Erythroblast (primary cell): ENCODE measurements around the gene BCO2.
"Not testable (repeated sequence)": the region's sequence is repeated elsewhere in the genome, so short reads cannot be mapped to it uniquely, and the experiment has no call there.

Experiments
- DNase-seq, 2 experiments: peaks; one replicate each; lab custom pipeline; 2025; lab: John Stamatoyannopoulos, UW
- GATA1 ChIP-seq: IDR thresholded peaks from 2 replicates; pipeline ENCODE4 v1.6.1; 2011; ENCODE audit warnings: low read depth, mild to moderate bottlenecking, control low read depth, low read length, moderate library complexity
- POLR2A ChIP-seq: IDR thresholded peaks from 2 replicates; pipeline ENCODE4 v1.6.1; 2011; ENCODE audit warnings: mild to moderate bottlenecking, low read length

BCO2 gene

DNA sequence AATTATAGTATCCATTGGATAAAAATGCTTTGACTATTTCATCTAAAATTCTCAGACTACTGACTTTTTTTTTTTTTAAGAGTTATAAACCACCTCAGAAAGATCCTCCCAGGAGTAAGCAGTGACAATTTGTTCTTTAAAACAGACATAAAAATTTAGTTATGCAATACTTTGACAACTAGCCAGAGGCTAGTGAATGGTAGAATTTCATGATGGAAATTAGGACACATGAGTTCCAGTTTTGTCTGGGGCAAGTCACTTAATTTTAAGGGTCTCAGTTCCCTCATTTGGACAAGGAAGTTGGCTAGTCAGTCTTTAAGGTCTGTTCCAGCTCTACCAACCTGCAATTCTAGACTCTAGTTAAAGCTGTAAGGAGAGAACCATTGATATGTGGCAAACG lies 14.3 kb upstream of the BCO2 start:
- no peak for DNase-seq
- TF ChIP-seq GATA1, result no peak
- TF ChIP-seq POLR2A, result no peak

- not testable (repeated sequence) for DNase-seq
Measured at GRCh38 chr11:112162200-112162599, 13.1 kb upstream of the BCO2 start.

GRCh38 chr11:112162761-112163546 lies 12.4 kb upstream of the BCO2 start:
- TF ChIP-seq GATA1, result no peak
- TF ChIP-seq POLR2A, result no peak
- DNase-seq, result no peak

DNA sequence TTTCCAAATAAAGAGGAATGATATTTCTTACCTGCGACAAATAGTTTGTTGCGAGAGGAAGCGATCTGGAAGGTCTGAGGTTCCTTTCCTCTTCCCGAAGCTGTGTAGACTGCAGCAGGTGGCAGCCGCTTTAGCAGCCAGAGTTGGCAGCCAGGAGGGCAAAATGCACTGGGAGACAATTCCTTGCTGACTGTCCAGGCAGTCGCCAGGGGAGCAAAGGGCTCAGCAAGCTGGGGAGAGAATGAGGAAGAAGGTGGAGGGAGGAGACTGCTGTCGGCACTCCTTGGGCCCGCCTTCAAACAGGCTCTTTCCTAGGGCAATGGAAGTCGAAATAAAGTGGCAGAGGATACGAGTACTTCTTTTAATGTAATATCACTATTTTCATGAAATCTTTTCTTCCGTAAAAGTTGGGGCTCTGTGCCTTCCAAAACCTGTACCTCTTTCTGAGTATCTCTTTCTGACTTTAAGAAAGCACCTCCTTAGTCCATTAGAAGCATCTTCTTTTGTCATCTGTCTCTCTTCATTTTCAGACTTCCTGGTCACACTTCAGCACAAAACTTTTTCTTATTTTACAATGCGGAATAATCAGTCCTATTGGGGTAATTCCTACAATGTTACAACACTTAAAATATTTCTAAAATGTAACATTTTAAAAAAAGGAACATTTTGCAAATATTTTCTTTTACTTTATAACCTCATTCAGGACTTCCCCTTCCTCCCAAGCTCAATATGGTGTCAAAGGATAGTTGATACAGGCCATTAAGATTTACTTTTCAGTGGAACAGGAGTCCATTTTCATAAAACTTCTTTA lies 11.2 kb upstream of the BCO2 start, which contains the start of gene IL18:
Gene IL18, minus strand, starts transcription at position 220 of the 811 bp plus-strand sequence. CDS start 9,041 bp downstream, outside the sequence.
- peak; percentile 8 to 28 for DNase-seq

DNA sequence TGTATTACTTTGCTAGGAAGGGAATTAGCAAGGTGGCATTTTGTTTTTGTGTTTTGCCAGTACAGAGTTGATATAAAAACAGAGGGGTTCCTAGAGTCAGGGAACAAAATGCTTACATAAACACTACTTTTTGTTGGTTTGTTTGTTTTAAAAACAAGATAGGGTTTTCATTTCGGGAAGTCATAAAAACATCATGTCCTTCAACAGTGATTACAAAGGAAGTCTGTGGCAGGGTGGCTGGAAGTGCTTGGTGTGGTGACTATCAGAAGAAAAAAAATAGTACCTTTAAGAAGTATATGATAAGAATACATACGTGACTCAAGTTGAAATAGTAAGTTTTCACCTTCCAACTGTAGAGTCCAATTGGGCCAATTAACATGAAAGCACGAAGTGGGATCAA lies 10.3 kb upstream of the BCO2 start:
- no peak for TF ChIP-seq POLR2A
- TF ChIP-seq GATA1, result no peak
- no peak for DNase-seq

More for the DNA sequence above, 11.2 kb upstream of the BCO2 start, which contains the start of gene IL18:
- TF ChIP-seq GATA1 (no peak), POLR2A (peak; percentile 66)

GRCh38 chr11:112166562-112166961 lies 8.8 kb upstream of the BCO2 start:
- no peak for DNase-seq
- TF ChIP-seq POLR2A, result no peak
- no peak for TF ChIP-seq GATA1

DNA sequence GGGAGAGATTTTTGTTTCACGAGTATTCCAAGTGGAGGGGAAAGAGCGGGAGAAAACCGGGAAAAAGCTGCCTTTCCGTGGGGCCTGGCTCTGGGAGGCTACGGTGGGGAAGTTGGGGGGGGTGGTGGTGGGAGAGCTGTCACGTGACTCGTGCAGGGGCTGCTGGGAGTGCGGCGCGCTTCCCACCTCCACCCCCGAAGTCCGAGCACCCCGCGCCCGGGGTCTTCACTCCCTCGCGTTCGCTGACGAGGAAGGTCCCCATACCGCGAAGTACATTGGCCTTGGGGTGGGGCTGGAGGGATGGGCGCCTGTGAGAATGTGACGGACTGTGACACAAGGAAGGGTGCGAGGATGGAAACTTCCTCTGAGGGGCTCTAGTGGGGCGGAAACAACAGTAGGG lies 8.2 kb upstream of the BCO2 start, which contains the start of gene TEX12:
Gene TEX12, plus strand, starts transcription at position 228 of the 400 bp plus-strand sequence. CDS start 1,897 bp downstream, outside the sequence.
- DNase-seq, result no peak
- TF ChIP-seq POLR2A (no peak), GATA1 (no peak)

- TF ChIP-seq GATA1 (no peak), POLR2A (no peak)
- DNase-seq, result no peak
Measured at GRCh38 chr11:112172362-112172994, 2.8 kb upstream of the BCO2 start.

- TF ChIP-seq GATA1, result no peak
- TF ChIP-seq POLR2A, result no peak
- DNase-seq, result no peak
Measured at GRCh38 chr11:112173152-112173551, 2.2 kb upstream of the BCO2 start.

DNA sequence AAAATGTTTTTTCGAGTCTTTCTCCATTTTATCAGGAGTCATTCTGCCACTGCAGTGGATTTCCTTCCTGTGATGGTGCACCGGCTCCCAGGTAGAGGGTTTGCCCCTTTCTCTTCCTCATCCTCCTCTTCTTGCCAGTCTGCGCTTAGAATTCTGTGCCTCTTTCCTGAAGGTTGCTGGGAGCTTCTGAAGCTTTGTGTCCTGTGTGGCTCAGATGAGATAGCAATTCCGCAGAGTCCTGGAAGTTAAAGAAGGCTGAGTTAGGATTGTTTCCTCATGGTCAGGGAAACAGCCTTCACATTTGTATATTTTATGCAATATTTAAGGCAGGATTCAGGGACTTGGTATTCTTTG lies 264 bp downstream of the BCO2 start:
- TF ChIP-seq GATA1 (no peak), POLR2A (no peak)
- DNase-seq, result no peak

GRCh38 chr11:112176077-112176476 lies 765 bp downstream of the BCO2 start:
- no peak for DNase-seq
- TF ChIP-seq GATA1, result no peak
- no peak for TF ChIP-seq POLR2A

- DNase-seq, result no peak
- no peak for TF ChIP-seq GATA1
- TF ChIP-seq POLR2A, result no peak
Measured at GRCh38 chr11:112177589-112177988, 2.3 kb downstream of the BCO2 start.

DNA sequence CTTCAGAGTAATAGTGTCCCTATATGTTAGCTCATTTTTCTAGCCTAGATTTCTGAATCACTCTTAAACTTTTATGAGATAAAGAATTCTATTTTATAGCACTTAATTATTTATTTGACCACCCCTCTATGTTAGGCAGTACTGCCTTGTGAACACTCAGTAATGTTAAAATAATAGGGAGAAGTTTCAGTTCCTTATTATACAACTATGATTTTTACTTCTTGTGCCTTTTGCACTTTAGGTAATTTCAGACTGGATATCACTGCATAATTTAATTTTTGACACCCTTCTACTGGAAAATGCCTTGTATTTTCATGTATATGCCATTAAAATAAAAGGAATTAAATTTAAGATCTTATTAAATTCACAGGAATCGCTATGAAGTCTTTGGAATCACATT lies 3.1 kb downstream of the BCO2 start:
- DNase-seq, result no peak
- no peak for TF ChIP-seq GATA1
- no peak for TF ChIP-seq POLR2A

- TF ChIP-seq POLR2A (no peak), GATA1 (no peak)
Measured at GRCh38 chr11:112178936-112179335, 3.6 kb downstream of the BCO2 start.

More at GRCh38 chr11:112178936-112179335, 3.6 kb downstream of the BCO2 start:
- DNase-seq, result no peak
